GM23338 (cell line): Measurements from ENCODE around the gene PDE4B. TPM values are rescaled to one million over a fixed set of nuclear protein-coding genes. Genes with fewer than 3 reads are reported as not detected.

ENCODE experiments used
- ATAC-seq: fragments of 200-7000 bp; cut with Tn5 transposase; 3 replicates; pipeline ENCODE4 v1.9.1; 2020
- DNase-seq: peaks from one replicate; pipeline ENCODE4 v3.0.0-alpha.2; 2015; ENCODE audit warnings: low spot score
- H2AFZ ChIP-seq: fragments of 200-600 bp; sonication (generic); 2 replicates; pipeline ENCODE4 v1.8.0; 2016; ENCODE audit warnings: antibody characterized with exemption, mild to moderate bottlenecking, moderate library complexity
- H3F3A ChIP-seq: fragments of 200-600 bp; sonication (generic); replicated peaks from 2 replicates; pipeline ENCODE4 v1.8.0; 2017; ENCODE audit warnings: antibody characterized with exemption, mixed run types, low read depth
- H3K27ac ChIP-seq: fragments of 200-600 bp; sonication (generic); 2 replicates; pipeline ENCODE4 v1.6.1; 2016; ENCODE audit warnings: low read depth
- H3K27me3 ChIP-seq: fragments of 200-600 bp; sonication (generic); 2 replicates; pipeline ENCODE4 v1.8.0; 2016; ENCODE audit warnings: mild to moderate bottlenecking, mixed run types, moderate library complexity; ENCODE audit not compliant: insufficient read depth
- H3K36me3 ChIP-seq: fragments of 200-600 bp; sonication (generic); 2 replicates; pipeline ENCODE4 v1.8.0; 2016; ENCODE audit warnings: mild to moderate bottlenecking; ENCODE audit not compliant: insufficient read depth
- H3K4me1 ChIP-seq: fragments of 200-600 bp; sonication (generic); 2 replicates; pipeline ENCODE4 v1.8.0; 2016; ENCODE audit warnings: mild to moderate bottlenecking, moderate library complexity; ENCODE audit not compliant: insufficient read depth
- H3K4me2 ChIP-seq: fragments of 200-600 bp; sonication (generic); 2 replicates; pipeline ENCODE4 v1.7.1; 2017; ENCODE audit warnings: mixed run types
- H3K4me3 ChIP-seq: fragments of 200-600 bp; sonication (generic); 2 replicates; pipeline ENCODE4 v1.6.1; 2016; ENCODE audit warnings: mixed run types
- H3K79me2 ChIP-seq: fragments of 200-600 bp; sonication (generic); replicated peaks from 2 replicates; pipeline ENCODE4 v1.8.0; 2017; ENCODE audit warnings: mild to moderate bottlenecking; ENCODE audit not compliant: insufficient read depth
- H3K9me2 ChIP-seq: fragments of 200-600 bp; sonication (generic); 2 replicates; pipeline ENCODE4 v1.8.0; 2017; ENCODE audit not compliant: insufficient read depth
- H4K20me1 ChIP-seq: fragments of 200-600 bp; sonication (generic); replicated peaks from 2 replicates; pipeline ENCODE4 v1.8.0; 2017; ENCODE audit warnings: mild to moderate bottlenecking; ENCODE audit not compliant: insufficient read depth
- H3K27ac Mint-ChIP-seq: 2 replicates; pipeline ENCODE4 v1.8.0; 2020; ENCODE audit warnings: inconsistent platforms, mild to moderate bottlenecking, moderate library complexity, mixed read lengths
- H3K27me3 Mint-ChIP-seq: 3 replicates; pipeline ENCODE4 v1.8.0; 2022; ENCODE audit warnings: low read depth, mild to moderate bottlenecking, moderate library complexity, mixed read lengths, inconsistent platforms; ENCODE audit not compliant: insufficient read depth, poor library complexity
- H3K36me3 Mint-ChIP-seq: 3 replicates; pipeline ENCODE4 v1.8.0; 2021; ENCODE audit warnings: low read depth, mild to moderate bottlenecking, inconsistent platforms, moderate library complexity, mixed read lengths
- H3K4me1 Mint-ChIP-seq: 3 replicates; pipeline ENCODE4 v1.8.0; 2020; ENCODE audit warnings: mild to moderate bottlenecking, inconsistent platforms, mixed read lengths
- H3K4me3 Mint-ChIP-seq: 3 replicates; pipeline ENCODE4 v1.8.0; 2021; ENCODE audit warnings: moderate library complexity, mild to moderate bottlenecking, inconsistent platforms, mixed read lengths
- H3K9me3 Mint-ChIP-seq: 3 replicates; pipeline ENCODE4 v1.8.0; 2020; ENCODE audit warnings: moderate library complexity, mild to moderate bottlenecking, inconsistent platforms, mixed read lengths
- CREB1 ChIP-seq: fragments of 250-450 bp; sonication (Bioruptor Pico); IDR thresholded peaks from 2 replicates; pipeline ENCODE4 v1.5.0; 2020; ENCODE audit warnings: low read depth, mild to moderate bottlenecking, moderate library complexity
- EZH2 ChIP-seq: fragments of 200-600 bp; sonication (generic); IDR thresholded peaks from one replicate; pipeline ENCODE4 v1.8.0; 2017; ENCODE audit warnings: antibody characterized with exemption, mild to moderate bottlenecking, low read depth; ENCODE audit not compliant: unreplicated experiment
- JUNB ChIP-seq: IDR thresholded peaks from one replicate; pipeline ENCODE4 v1.6.1; 2016; ENCODE audit warnings: antibody characterized with exemption; ENCODE audit not compliant: unreplicated experiment
- NANOG ChIP-seq: IDR thresholded peaks from 2 replicates; pipeline ENCODE4 v1.6.1; 2016; ENCODE audit warnings: antibody characterized with exemption, borderline replicate concordance
- POLR2AphosphoS5 ChIP-seq: IDR thresholded peaks from 2 replicates; pipeline ENCODE4 v1.6.1; 2016; ENCODE audit warnings: antibody characterized with exemption, low read depth
- STAT1 ChIP-seq: IDR thresholded peaks from one replicate; pipeline ENCODE4 v1.6.1; 2016; ENCODE audit warnings: antibody characterized with exemption; ENCODE audit not compliant: unreplicated experiment
- ZNF114 ChIP-seq: fragments of 250-450 bp; sonication (Bioruptor Pico); IDR thresholded peaks from 2 replicates; pipeline ENCODE4 v1.5.0; 2020; ENCODE audit warnings: mild to moderate bottlenecking, moderate library complexity
- ZNF331 ChIP-seq: fragments of 250-450 bp; sonication (Bioruptor Pico); IDR thresholded peaks from 2 replicates; pipeline ENCODE4 v1.5.0; 2020; ENCODE audit warnings: low read depth, mild to moderate bottlenecking, moderate library complexity
- polyA plus RNA-seq: library from polyadenylated mRNA; unstranded; fragments of >200 nt; fragmentation: Nextera tagmentation; extraction: Ambion mirVana; gene quantifications from 2 replicates; pipeline ENCODE4 v1.2.1, GENCODE V29; 2016
- total RNA-seq: library from RNA; depleted of rRNA; stranded (reverse); fragments of >200 nt; shearing (Covaris generic); gene quantifications from 2 replicates; pipeline ENCODE4 v1.2.3, GENCODE V29; 2014
- TF ChIP-seq, protein P1 (sequence below): fragments of 250-450 bp; sonication (Bioruptor Pico); IDR thresholded peaks from 2 replicates; pipeline ENCODE4 v1.5.0; 2020; ENCODE audit warnings: mild to moderate bottlenecking, moderate library complexity
- TF ChIP-seq, protein P2 (sequence below): IDR thresholded peaks from one replicate; pipeline ENCODE4 v1.6.1; 2018; ENCODE audit warnings: antibody characterized with exemption; ENCODE audit not compliant: unreplicated experiment
- TF ChIP-seq, protein P3 (sequence below): IDR thresholded peaks from 2 replicates; pipeline ENCODE4 v1.6.1; 2016; ENCODE audit warnings: antibody characterized with exemption

PDE4B gene
- total and polyA plus RNA-seq, 2 experiments from 2014 or later, result 14.0 to 25.6 TPM

DNA sequence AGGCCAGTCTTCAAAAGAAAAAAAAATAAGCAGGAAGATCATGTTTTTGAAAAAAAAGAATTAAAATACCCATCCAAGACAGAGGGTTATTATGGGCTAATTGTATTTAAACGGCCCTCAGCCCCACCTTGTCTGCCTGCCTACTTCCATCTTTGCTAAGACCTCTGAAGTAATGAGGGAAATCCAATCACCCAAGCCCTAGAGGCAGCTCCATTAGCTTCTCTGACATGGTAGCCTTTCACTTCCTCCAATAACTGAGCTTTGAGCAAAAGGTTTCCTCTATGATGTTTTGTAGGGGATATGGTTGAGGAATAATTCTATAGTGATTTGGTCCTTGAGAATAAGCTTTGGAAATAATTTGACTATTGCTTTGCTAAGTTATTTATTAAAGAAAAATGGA lies 563.1 kb downstream of the PDE4B start:
- no peak for ATAC-seq
- Mint-ChIP-seq H3K27me3 (peaks cover 2% of the 10 kb centered on the region), H3K27ac (peak overlapping the region; percentile 41; the same call in 1 of the 2 replicates)

DNA sequence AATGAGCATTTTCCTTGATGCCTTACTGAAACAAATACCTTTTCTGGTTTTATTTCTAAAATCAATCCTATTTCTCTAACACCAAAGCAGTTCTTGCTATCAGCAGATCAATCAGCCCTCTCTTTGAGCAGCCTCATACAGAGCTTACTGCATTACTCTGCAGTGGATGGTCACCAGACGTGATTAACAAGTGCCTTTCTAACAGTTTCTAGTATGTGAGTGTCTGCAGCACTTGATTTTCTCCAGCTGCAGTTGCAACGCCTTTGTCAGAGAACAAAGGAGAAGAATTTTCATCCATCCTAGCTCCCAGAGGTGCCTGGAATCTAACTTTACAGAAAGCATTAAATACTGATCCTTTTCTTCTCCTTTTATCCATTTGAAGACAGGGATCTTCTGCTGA lies 563.9 kb downstream of the PDE4B start:
- H3K4me3 ChIP-seq, result 0 out of 2 replicates have a peak overlapping the region, but pooled peaks have one; percentile 46
- H3K4me2 ChIP-seq, result peak overlapping the region; percentile 74
- TF ChIP-seq, protein P1, sequence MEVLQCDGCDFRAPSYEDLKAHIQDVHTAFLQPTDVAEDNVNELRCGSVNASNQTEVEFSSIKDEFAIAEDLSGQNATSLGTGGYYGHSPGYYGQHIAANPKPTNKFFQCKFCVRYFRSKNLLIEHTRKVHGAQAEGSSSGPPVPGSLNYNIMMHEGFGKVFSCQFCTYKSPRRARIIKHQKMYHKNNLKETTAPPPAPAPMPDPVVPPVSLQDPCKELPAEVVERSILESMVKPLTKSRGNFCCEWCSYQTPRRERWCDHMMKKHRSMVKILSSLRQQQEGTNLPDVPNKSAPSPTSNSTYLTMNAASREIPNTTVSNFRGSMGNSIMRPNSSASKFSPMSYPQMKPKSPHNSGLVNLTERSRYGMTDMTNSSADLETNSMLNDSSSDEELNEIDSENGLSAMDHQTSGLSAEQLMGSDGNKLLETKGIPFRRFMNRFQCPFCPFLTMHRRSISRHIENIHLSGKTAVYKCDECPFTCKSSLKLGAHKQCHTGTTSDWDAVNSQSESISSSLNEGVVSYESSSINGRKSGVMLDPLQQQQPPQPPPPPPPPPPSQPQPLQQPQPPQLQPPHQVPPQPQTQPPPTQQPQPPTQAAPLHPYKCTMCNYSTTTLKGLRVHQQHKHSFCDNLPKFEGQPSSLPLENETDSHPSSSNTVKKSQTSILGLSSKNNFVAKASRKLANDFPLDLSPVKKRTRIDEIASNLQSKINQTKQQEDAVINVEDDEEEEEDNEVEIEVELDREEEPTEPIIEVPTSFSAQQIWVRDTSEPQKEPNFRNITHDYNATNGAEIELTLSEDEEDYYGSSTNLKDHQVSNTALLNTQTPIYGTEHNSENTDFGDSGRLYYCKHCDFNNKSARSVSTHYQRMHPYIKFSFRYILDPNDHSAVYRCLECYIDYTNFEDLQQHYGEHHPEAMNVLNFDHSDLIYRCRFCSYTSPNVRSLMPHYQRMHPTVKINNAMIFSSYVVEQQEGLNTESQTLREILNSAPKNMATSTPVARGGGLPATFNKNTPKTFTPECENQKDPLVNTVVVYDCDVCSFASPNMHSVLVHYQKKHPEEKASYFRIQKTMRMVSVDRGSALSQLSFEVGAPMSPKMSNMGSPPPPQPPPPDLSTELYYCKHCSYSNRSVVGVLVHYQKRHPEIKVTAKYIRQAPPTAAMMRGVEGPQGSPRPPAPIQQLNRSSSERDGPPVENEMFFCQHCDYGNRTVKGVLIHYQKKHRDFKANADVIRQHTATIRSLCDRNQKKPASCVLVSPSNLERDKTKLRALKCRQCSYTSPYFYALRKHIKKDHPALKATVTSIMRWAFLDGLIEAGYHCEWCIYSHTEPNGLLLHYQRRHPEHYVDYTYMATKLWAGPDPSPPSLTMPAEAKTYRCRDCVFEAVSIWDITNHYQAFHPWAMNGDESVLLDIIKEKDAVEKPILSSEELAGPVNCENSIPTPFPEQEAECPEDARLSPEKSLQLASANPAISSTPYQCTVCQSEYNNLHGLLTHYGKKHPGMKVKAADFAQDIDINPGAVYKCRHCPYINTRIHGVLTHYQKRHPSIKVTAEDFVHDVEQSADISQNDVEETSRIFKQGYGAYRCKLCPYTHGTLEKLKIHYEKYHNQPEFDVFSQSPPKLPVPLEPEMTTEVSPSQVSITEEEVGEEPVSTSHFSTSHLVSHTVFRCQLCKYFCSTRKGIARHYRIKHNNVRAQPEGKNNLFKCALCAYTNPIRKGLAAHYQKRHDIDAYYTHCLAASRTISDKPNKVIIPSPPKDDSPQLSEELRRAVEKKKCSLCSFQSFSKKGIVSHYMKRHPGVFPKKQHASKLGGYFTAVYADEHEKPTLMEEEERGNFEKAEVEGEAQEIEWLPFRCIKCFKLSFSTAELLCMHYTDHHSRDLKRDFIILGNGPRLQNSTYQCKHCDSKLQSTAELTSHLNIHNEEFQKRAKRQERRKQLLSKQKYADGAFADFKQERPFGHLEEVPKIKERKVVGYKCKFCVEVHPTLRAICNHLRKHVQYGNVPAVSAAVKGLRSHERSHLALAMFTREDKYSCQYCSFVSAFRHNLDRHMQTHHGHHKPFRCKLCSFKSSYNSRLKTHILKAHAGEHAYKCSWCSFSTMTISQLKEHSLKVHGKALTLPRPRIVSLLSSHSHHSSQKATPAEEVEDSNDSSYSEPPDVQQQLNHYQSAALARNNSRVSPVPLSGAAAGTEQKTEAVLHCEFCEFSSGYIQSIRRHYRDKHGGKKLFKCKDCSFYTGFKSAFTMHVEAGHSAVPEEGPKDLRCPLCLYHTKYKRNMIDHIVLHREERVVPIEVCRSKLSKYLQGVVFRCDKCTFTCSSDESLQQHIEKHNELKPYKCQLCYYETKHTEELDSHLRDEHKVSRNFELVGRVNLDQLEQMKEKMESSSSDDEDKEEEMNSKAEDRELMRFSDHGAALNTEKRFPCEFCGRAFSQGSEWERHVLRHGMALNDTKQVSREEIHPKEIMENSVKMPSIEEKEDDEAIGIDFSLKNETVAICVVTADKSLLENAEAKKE, result no peak
- TF ChIP-seq STAT1, result no peak
- TF ChIP-seq EZH2, result no peak
- TF ChIP-seq ZNF114 (CRISPR knock-in tag), result no peak
- no peak for TF ChIP-seq POLR2AphosphoS5
- no peak for TF ChIP-seq CREB1 (CRISPR knock-in tag)
- no peak for TF ChIP-seq JUNB
- TF ChIP-seq, protein P2, sequence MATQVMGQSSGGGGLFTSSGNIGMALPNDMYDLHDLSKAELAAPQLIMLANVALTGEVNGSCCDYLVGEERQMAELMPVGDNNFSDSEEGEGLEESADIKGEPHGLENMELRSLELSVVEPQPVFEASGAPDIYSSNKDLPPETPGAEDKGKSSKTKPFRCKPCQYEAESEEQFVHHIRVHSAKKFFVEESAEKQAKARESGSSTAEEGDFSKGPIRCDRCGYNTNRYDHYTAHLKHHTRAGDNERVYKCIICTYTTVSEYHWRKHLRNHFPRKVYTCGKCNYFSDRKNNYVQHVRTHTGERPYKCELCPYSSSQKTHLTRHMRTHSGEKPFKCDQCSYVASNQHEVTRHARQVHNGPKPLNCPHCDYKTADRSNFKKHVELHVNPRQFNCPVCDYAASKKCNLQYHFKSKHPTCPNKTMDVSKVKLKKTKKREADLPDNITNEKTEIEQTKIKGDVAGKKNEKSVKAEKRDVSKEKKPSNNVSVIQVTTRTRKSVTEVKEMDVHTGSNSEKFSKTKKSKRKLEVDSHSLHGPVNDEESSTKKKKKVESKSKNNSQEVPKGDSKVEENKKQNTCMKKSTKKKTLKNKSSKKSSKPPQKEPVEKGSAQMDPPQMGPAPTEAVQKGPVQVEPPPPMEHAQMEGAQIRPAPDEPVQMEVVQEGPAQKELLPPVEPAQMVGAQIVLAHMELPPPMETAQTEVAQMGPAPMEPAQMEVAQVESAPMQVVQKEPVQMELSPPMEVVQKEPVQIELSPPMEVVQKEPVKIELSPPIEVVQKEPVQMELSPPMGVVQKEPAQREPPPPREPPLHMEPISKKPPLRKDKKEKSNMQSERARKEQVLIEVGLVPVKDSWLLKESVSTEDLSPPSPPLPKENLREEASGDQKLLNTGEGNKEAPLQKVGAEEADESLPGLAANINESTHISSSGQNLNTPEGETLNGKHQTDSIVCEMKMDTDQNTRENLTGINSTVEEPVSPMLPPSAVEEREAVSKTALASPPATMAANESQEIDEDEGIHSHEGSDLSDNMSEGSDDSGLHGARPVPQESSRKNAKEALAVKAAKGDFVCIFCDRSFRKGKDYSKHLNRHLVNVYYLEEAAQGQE, result no peak
- TF ChIP-seq ZNF331 (CRISPR knock-in tag), result no peak
- TF ChIP-seq, protein P3, sequence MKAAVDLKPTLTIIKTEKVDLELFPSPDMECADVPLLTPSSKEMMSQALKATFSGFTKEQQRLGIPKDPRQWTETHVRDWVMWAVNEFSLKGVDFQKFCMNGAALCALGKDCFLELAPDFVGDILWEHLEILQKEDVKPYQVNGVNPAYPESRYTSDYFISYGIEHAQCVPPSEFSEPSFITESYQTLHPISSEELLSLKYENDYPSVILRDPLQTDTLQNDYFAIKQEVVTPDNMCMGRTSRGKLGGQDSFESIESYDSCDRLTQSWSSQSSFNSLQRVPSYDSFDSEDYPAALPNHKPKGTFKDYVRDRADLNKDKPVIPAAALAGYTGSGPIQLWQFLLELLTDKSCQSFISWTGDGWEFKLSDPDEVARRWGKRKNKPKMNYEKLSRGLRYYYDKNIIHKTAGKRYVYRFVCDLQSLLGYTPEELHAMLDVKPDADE, result no peak
- TF ChIP-seq NANOG, result no peak

More for the DNA sequence above, 563.1 kb downstream of the PDE4B start:
- H4K20me1 ChIP-seq, result no peaks in the 10 kb centered on the region
- TF ChIP-seq ZNF114 (CRISPR knock-in tag) (no peak), ZNF331 (CRISPR knock-in tag) (no peak)
- no peaks in the 10 kb centered on the region for H3K36me3 ChIP-seq
- Mint-ChIP-seq H3K4me3 (peak overlapping the region; percentile 73; the same call in 1 of the 3 replicates), H3K9me3 (no peaks in the 10 kb centered on the region), H3K36me3 (no peaks in the 10 kb centered on the region; the same call in 2 of the 3 replicates), H3K4me1 (peaks cover 63% of the 10 kb centered on the region)
- no peaks in the 10 kb centered on the region for H3K9me2 ChIP-seq
- no peak overlapping the region for H2AFZ ChIP-seq
- peaks cover 70% of the 10 kb centered on the region for H3K79me2 ChIP-seq
- peak overlapping the region; percentile 46; the same call in 1 of the 2 replicates for H3K4me3 ChIP-seq
- peak overlapping the region; percentile 74 for H3K4me2 ChIP-seq
- no peaks in the 10 kb centered on the region for H3F3A ChIP-seq
- peaks cover 52% of the 10 kb centered on the region for H3K4me1 ChIP-seq
- no peaks in the 10 kb centered on the region for H3K27me3 ChIP-seq
- no peak for DNase-seq
- H3K27ac ChIP-seq, result peak overlapping the region; percentile 98

More for the DNA sequence above, 563.9 kb downstream of the PDE4B start:
- Histone ChIP-seq H3K79me2 (peaks cover 62% of the 10 kb centered on the region), H3K27me3 (no peaks in the 10 kb centered on the region), H3K4me1 (peaks cover 44% of the 10 kb centered on the region), H4K20me1 (no peaks in the 10 kb centered on the region), H3K27ac (peak overlapping the region; percentile 56; the same call in 1 of the 2 replicates), H3K36me3 (peaks cover under 1% of the 10 kb centered on the region; the same call in 1 of the 2 replicates), H3F3A (no peaks in the 10 kb centered on the region), H2AFZ (no peak overlapping the region), H3K9me2 (no peaks in the 10 kb centered on the region)
- H3K4me3 Mint-ChIP-seq, result no peak overlapping the region; the same call in 2 of the 3 replicates
- no peak overlapping the region; the same call in 1 of the 2 replicates for H3K27ac Mint-ChIP-seq
- peaks cover 2% of the 10 kb centered on the region for H3K27me3 Mint-ChIP-seq
- ATAC-seq, result peak; percentile 50
- DNase-seq, result peak; percentile 63
- no peaks in the 10 kb centered on the region; the same call in 1 of the 3 replicates for H3K36me3 Mint-ChIP-seq
- H3K9me3 Mint-ChIP-seq, result no peaks in the 10 kb centered on the region
- H3K4me1 Mint-ChIP-seq, result peaks cover 55% of the 10 kb centered on the region
